Ishikawa (cell line): Measurements from ENCODE around the gene LRRC8D.

Experiments
- EP300 ChIP-seq: IDR thresholded peaks from 2 replicates; pipeline ENCODE4 v1.6.1; 2012; ENCODE audit warnings: borderline replicate concordance
- FOXM1 ChIP-seq: IDR thresholded peaks from 2 replicates; pipeline ENCODE4 v1.6.1; 2012; ENCODE audit warnings: low read depth, borderline replicate concordance
- REST ChIP-seq: IDR thresholded peaks from 2 replicates; pipeline ENCODE4 v1.6.1; 2012; ENCODE audit warnings: low read depth, mild to moderate bottlenecking
- TAF1 ChIP-seq: IDR thresholded peaks from 2 replicates; pipeline ENCODE4 v1.6.1; 2012; ENCODE audit warnings: low read depth, mild to moderate bottlenecking
- TCF12 ChIP-seq: IDR thresholded peaks from 2 replicates; pipeline ENCODE4 v1.6.1; 2012; ENCODE audit warnings: low read depth
- TF ChIP-seq, protein P1 (sequence below): IDR thresholded peaks from 2 replicates; pipeline ENCODE4 v1.6.1; 2012

GRCh38 chr1:89974696-89975470 lies 154.1 kb downstream of the LRRC8D start:
- TF ChIP-seq, protein P1, sequence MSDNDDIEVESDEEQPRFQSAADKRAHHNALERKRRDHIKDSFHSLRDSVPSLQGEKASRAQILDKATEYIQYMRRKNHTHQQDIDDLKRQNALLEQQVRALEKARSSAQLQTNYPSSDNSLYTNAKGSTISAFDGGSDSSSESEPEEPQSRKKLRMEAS: no peak
- no peak; the same call in 1 of the 2 replicates for TF ChIP-seq EP300
- TF ChIP-seq TAF1: no peak
- no peak for TF ChIP-seq TCF12
- TF ChIP-seq REST: no peak
- TF ChIP-seq FOXM1: no peak
